Hippocampal formation (tissue), 2 donors: Measurements from ENCODE around the gene ZBTB21.
"Not testable (repeated sequence)": the region's sequence is repeated elsewhere in the genome, so short reads cannot be mapped to it uniquely, and the experiment has no call there.

Source experiments
- DNase-seq, 2 donors: peaks; one replicate each; lab custom pipeline; 2025; lab: John Stamatoyannopoulos, UW

The ZBTB21 gene

GRCh38 chr21:41952568-41953248 lies 57.5 kb downstream of the ZBTB21 start:
- DNase-seq: no peak

GRCh38 chr21:41951876-41952567 lies 58.1 kb downstream of the ZBTB21 start:
- no peak for DNase-seq

- DNase-seq: no peak
These were observed 59.2 kb downstream of the ZBTB21 start for GRCh38 chr21:41950941-41951351.

GRCh38 chr21:41949631-41950030 lies 60.5 kb downstream of the ZBTB21 start:
- DNase-seq: not testable (repeated sequence)

- no peak for DNase-seq
These were observed 61.3 kb downstream of the ZBTB21 start for GRCh38 chr21:41948901-41949300.

- DNase-seq: peak; percentile 83 to 90
These were observed 61.9 kb downstream of the ZBTB21 start for GRCh38 chr21:41948078-41948895.

GRCh38 chr21:41945982-41946381 lies 64.2 kb downstream of the ZBTB21 start:
- DNase-seq: no peak

GRCh38 chr21:41943851-41944250 lies 66.3 kb downstream of the ZBTB21 start:
- DNase-seq: peak; percentile 20 to 69

GRCh38 chr21:41942457-41942856 lies 67.7 kb downstream of the ZBTB21 start:
- DNase-seq: no peak

GRCh38 chr21:41941941-41942340 lies 68.2 kb downstream of the ZBTB21 start:
- DNase-seq: no peak

- no peak for DNase-seq
These were observed 69.7 kb downstream of the ZBTB21 start for GRCh38 chr21:41940431-41940830.

- DNase-seq: no peak
These were observed 70.8 kb downstream of the ZBTB21 start for GRCh38 chr21:41939391-41939790.
